GM12892 (cell line): ENCODE data around the gene TEX14.

Source experiments
- DNase-seq: peaks from one replicate; pipeline ENCODE4 v3.0.0; 2011; ENCODE audit not compliant: insufficient read length
- FAIRE-seq: peaks from 2 replicates; lab custom pipeline; 2011; peaks lifted over from hg19 to GRCh38; lab: Jason Lieb, UNC
- POLR2A ChIP-seq: IDR thresholded peaks from 2 replicates; pipeline ENCODE4 v1.6.1; 2011; ENCODE audit warnings: low read depth, low read length, control low read depth
- POLR2AphosphoS5 ChIP-seq: IDR thresholded peaks from 2 replicates; pipeline ENCODE4 v1.6.1; 2011; ENCODE audit warnings: low read depth, low read length, control low read depth
- TAF1 ChIP-seq: IDR thresholded peaks from 2 replicates; pipeline ENCODE4 v1.6.1; 2011; ENCODE audit warnings: low read depth, mild to moderate bottlenecking, control low read depth, low read length, borderline replicate concordance

TEX14 gene

GRCh38 chr17:58508341-58509067 lies 183.3 kb downstream of the TEX14 start:
- TF ChIP-seq TAF1 (no peak), POLR2A (no peak), POLR2AphosphoS5 (no peak)
- DNase-seq (no peak), FAIRE-seq (no peak)

- TF ChIP-seq TAF1 (no peak), POLR2A (no peak), POLR2AphosphoS5 (no peak)
- FAIRE-seq (no peak), DNase-seq (no peak)
Measured at GRCh38 chr17:58507123-58507634, 184.7 kb downstream of the TEX14 start.
